ENCODE measurements around the gene SLC26A4.

The SLC26A4 gene

DNA sequence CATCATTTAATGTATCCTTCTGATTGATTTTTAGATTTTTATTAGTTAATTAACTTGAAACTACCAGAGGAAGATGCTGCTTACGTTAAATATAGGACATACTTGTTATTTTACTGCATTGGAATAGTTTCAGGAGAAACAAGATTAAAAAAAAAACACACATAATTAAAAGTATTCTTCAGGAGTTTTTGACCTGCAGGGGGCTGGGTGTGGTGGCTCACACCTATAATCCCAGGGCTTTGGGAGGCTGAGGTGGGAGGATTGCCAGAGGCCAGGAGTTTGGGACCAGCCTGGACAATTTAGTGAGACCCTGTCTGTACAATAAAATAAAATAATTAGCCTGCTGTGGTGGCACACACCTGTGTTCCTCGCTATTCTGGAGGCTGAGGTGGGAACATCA lies 94.0 kb downstream of the SLC26A4 start:
- peak in 1 of 5 experiments; percentile 6 for DNase-seq

DNA sequence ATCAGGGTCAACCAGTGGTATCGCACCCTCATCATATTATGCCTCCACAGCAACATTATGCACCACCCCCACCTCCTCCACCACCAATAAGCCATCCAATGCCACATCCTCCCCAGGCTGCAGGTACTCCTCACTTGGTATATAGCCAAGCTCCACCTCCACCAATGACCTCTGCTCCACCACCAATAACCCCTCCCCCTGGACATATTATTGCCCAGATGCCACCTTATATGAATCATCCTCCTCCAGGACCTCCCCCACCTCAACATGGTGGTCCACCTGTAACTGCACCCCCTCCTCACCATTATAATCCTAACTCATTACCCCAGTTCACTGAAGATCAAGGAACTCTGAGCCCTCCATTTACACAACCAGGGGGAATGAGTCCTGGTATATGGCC lies 98.0 kb downstream of the SLC26A4 start:
- no peak for DNase-seq

DNA sequence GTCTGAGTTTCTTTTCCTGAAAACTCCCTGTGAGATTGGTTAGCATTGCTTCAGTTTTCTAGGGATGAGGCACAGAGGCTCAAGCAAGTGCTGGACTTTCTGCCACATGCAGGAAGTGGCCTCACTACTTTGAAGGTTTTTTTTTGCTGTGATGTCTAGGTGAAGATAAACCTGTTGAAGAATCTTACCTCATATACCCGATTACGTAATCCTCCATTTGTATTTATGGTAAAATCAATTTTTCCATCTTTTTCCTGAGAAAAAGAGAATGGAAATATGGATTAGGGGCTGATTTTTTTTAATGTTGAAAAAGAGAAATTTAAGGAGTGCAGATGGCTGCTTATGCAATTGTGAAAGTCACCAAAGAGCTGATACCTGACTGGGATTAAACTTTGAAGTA lies 106.8 kb downstream of the SLC26A4 start:
- no peak for DNase-seq

Data from T-helper 2 cell (primary cell).